K562 (cell line): ENCODE data around the gene ASCL2. TPM values are rescaled to one million over a fixed set of nuclear protein-coding genes. Genes with fewer than 3 reads are reported as not detected.

ENCODE experiments used
- ASH1L ChIP-seq: fragments of 450-650 bp; IDR thresholded peaks from 2 replicates; pipeline ENCODE4 v1.6.1; 2018; ENCODE audit warnings: borderline replicate concordance, mild to moderate bottlenecking, low read depth; ENCODE audit not compliant: partially characterized antibody
- CREB1 ChIP-seq, 2 experiments: sonication (generic) in 1 of 2; formaldehyde crosslinking in 1 of 2; IDR thresholded peaks; 2 replicates each; pipeline versions ENCODE4 v1.6.1 to v1.8.0; 2012 to 2022; ENCODE audit warnings: inconsistent platforms in 1 of 2, mild to moderate bottlenecking in 1 of 2, missing genetic modification reagents in 1 of 2, moderate library complexity in 1 of 2
- FOXP1 ChIP-seq: sonication (generic); formaldehyde crosslinking; IDR thresholded peaks from 2 replicates; pipeline ENCODE4 v1.8.0; 2022; ENCODE audit warnings: mild to moderate bottlenecking, missing genetic modification reagents
- HIVEP1 ChIP-seq: fragments of 250-450 bp; sonication (Bioruptor Pico); IDR thresholded peaks from 2 replicates; pipeline ENCODE4 v1.4.0; 2020; ENCODE audit warnings: mild to moderate bottlenecking
- HOXB6 ChIP-seq: fragments of 250-450 bp; sonication (Bioruptor Pico); IDR thresholded peaks from 2 replicates; pipeline ENCODE4 v1.5.1; 2022; ENCODE audit warnings: mild to moderate bottlenecking, borderline replicate concordance
- IFI16 ChIP-seq: fragments of 250-450 bp; sonication (Bioruptor Pico); IDR thresholded peaks from 2 replicates; pipeline ENCODE4 v2.1.2; 2022; ENCODE audit warnings: mild to moderate bottlenecking, inconsistent platforms
- NCOA1 ChIP-seq: fragments of 450-650 bp; IDR thresholded peaks from 2 replicates; pipeline ENCODE4 v1.6.1; 2016; ENCODE audit warnings: low read depth
- PHB2 ChIP-seq: fragments of 450-650 bp; IDR thresholded peaks from 2 replicates; pipeline ENCODE4 v1.6.1; 2017; ENCODE audit warnings: low read depth
- RBM14 ChIP-seq: fragments of 200-400 bp; formaldehyde crosslinking; IDR thresholded peaks from 2 replicates; pipeline ENCODE4 v1.6.1; 2018; ENCODE audit warnings: low read depth, mild to moderate bottlenecking, low read length, moderate library complexity, borderline replicate concordance; ENCODE audit not compliant: insufficient read depth
- RBM22 ChIP-seq: fragments of 200-400 bp; formaldehyde crosslinking; IDR thresholded peaks from 2 replicates; pipeline ENCODE4 v1.6.1; 2018; ENCODE audit warnings: low read length, low read depth; ENCODE audit not compliant: poor library complexity, severe bottlenecking
- RCOR1 ChIP-seq, 2 experiments: IDR thresholded peaks; 2 replicates each; pipeline ENCODE4 v1.6.1; 2012; ENCODE audit warnings: low read depth in 2 of 2, low read length in 2 of 2, borderline replicate concordance in 1 of 2, improper control_type of control experiment in 1 of 2
- STAT5B ChIP-seq: fragments of 250-450 bp; sonication (Bioruptor Pico); IDR thresholded peaks from 2 replicates; pipeline ENCODE4 v1.8.0; 2021; ENCODE audit warnings: mild to moderate bottlenecking, inconsistent platforms
- SUPT5H ChIP-seq: fragments of 450-650 bp; IDR thresholded peaks from 2 replicates; pipeline ENCODE4 v1.6.1; 2016
- ZC3H8 ChIP-seq: fragments of 450-650 bp; IDR thresholded peaks from 2 replicates; pipeline ENCODE4 v1.6.1; 2017
- ZFPM2 ChIP-seq: fragments of 250-450 bp; sonication (Bioruptor Pico); IDR thresholded peaks from 2 replicates; pipeline ENCODE4 v1.5.1; 2022; ENCODE audit warnings: mild to moderate bottlenecking
- polyA plus RNA-seq, 8 experiments: library from polyadenylated mRNA; depleted of rRNA in 4 of 8; stranded (reverse) in 5 of 8; unstranded in 3 of 8; fragments of >200 nt; fragmentation: Nextera tagmentation in 2 of 8; fragmentation: Illumina TruSeq in 1 of 8; extraction: Ambion mirVana in 2 of 8; extraction: Trizol in 1 of 8; gene quantifications; 2 replicates each; pipeline versions ENCODE4 v1.2.1 to v1.2.3, GENCODE V29; 2011 to 2014; ENCODE audit warnings: inconsistent platforms in 1 of 8, missing spikeins in 1 of 8
- total RNA-seq, 7 experiments: library from RNA; depleted of rRNA in 6 of 7; stranded (reverse); fragments of >200 nt in 6 of 7; fragmentation: Illumina TruSeq in 2 of 7; extraction: Trizol in 2 of 7; gene quantifications; 2 replicates each; pipeline versions ENCODE4 v1.2.1 to v1.2.3, GENCODE V29; 2011 to 2021; ENCODE audit warnings: low replicate concordance in 1 of 7
- TF ChIP-seq, protein P1 (sequence below), 2 experiments: IDR thresholded peaks; 2 replicates each; pipeline ENCODE4 v1.6.1; 2011; ENCODE audit warnings: borderline replicate concordance in 1 of 2, control low read depth in 1 of 2, low read depth in 1 of 2, low read length in 1 of 2, mild to moderate bottlenecking in 1 of 2, mixed read lengths in 1 of 2, moderate library complexity in 1 of 2; ENCODE audit not compliant: insufficient read depth in 1 of 2, insufficient read length in 1 of 2, poor library complexity in 1 of 2, severe bottlenecking in 1 of 2; ENCODE audit errors: extremely low read depth in 1 of 2
- TF ChIP-seq, protein P2 (sequence below): IDR thresholded peaks from 2 replicates; pipeline ENCODE4 v1.6.1; 2014; ENCODE audit warnings: antibody characterized with exemption
- TF ChIP-seq, protein P3 (sequence below): fragments of 250-450 bp; sonication (Bioruptor Pico); IDR thresholded peaks from 2 replicates; pipeline ENCODE4 v1.5.0; 2020; ENCODE audit warnings: mild to moderate bottlenecking
- TF ChIP-seq, protein P4 (sequence below): fragments of 250-450 bp; sonication (Bioruptor Pico); IDR thresholded peaks from 2 replicates; pipeline ENCODE4 v1.8.0; 2022; ENCODE audit warnings: moderate library complexity, mild to moderate bottlenecking, inconsistent platforms

Gene ASCL2
- total and polyA plus RNA-seq, 9 of the 15 experiments (the other 6 are each of a cell fraction or from before 2014, with no cell fraction given): 0.11 to 1.4 (median 0.36) TPM; not detected in 2

DNA sequence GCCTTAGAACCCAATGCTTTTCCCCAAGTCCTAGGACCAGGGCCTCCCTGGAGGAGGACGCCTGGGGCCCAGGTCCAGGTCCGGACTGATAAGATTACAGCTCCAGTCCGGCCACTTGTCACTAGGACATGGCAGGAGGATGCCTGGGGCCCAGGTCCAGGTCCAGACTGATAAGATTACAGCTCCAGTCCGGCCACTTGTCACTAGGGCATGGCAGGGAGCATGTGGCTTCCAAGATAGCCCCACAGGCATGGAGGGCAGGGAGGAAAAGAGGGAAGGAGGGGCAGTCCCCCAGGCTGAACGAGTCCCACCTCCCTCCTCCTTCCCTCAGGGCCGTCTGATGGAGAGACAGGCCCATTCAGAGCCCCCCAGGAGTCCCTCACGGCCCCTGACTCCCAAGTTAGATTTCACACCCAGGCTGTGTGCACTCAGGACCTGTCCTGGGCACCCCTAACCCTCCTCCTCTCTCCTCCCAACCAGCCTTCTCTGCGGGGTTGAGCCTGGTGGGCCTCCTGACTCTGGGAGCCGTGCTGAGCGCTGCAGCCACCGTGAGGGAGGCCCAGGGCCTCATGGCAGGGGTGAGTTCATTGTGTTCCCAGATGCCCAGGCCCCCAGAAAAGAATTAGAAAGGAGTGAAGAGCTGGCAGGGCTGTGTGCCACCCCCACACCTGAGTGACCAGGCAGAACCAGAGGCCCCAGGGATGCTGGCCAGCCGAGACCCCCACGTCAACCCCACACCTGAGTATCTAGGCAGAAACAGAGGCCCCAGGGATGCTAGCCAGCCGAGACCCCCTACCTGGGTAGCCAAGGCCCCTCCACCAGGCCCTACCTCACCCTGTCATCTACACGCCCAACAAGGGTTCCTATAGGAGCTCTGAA, 33.5 kb upstream of the ASCL2 start (continued):
- TF ChIP-seq, protein P1, sequence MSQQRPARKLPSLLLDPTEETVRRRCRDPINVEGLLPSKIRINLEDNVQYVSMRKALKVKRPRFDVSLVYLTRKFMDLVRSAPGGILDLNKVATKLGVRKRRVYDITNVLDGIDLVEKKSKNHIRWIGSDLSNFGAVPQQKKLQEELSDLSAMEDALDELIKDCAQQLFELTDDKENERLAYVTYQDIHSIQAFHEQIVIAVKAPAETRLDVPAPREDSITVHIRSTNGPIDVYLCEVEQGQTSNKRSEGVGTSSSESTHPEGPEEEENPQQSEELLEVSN (IDR thresholded peaks at IDR 0.05; ENCODE audit: borderline replicate concordance in 1 of 2, extremely low read depth in 1 of 2, insufficient read depth in 1 of 2, insufficient read length in 1 of 2, low read depth in 1 of 2, low read length in 1 of 2, poor library complexity in 1 of 2, severe bottlenecking in 1 of 2): peak; percentile 15 to 17
- peak; percentile 91 to 98 for TF ChIP-seq RCOR1 (IDR thresholded peaks at IDR 0.05; ENCODE audit: borderline replicate concordance in 1 of 2, low read depth in 2 of 2, low read length in 2 of 2)
- TF ChIP-seq, protein P2, sequence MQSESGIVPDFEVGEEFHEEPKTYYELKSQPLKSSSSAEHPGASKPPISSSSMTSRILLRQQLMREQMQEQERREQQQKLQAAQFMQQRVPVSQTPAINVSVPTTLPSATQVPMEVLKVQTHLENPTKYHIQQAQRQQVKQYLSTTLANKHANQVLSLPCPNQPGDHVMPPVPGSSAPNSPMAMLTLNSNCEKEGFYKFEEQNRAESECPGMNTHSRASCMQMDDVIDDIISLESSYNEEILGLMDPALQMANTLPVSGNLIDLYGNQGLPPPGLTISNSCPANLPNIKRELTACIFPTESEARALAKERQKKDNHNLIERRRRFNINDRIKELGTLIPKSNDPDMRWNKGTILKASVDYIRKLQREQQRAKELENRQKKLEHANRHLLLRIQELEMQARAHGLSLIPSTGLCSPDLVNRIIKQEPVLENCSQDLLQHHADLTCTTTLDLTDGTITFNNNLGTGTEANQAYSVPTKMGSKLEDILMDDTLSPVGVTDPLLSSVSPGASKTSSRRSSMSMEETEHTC: no peak
- TF ChIP-seq, protein P3, sequence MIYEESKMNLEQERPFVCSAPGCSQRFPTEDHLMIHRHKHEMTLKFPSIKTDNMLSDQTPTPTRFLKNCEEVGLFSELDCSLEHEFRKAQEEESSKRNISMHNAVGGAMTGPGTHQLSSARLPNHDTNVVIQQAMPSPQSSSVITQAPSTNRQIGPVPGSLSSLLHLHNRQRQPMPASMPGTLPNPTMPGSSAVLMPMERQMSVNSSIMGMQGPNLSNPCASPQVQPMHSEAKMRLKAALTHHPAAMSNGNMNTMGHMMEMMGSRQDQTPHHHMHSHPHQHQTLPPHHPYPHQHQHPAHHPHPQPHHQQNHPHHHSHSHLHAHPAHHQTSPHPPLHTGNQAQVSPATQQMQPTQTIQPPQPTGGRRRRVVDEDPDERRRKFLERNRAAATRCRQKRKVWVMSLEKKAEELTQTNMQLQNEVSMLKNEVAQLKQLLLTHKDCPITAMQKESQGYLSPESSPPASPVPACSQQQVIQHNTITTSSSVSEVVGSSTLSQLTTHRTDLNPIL (CRISPR knock-in tag): no peak
- peak; percentile 91 for TF ChIP-seq PHB2
- no peak for TF ChIP-seq FOXP1 (CRISPR knock-in tag)
- no peak for TF ChIP-seq RBM14
- TF ChIP-seq ZFPM2: no peak
- no peak for TF ChIP-seq STAT5B (CRISPR knock-in tag)
- peak; percentile 64; the same call in 1 of the 2 replicates for TF ChIP-seq CREB1 (IDR thresholded peaks at IDR 0.05)
- TF ChIP-seq CREB1 (CRISPR knock-in tag; IDR thresholded peaks at IDR 0.05): no peak
- TF ChIP-seq IFI16 (CRISPR knock-in tag): no peak
- TF ChIP-seq NCOA1: peak; percentile 81; the same call in 1 of the 2 replicates
- TF ChIP-seq RBM22: no peak
- TF ChIP-seq HIVEP1 (CRISPR knock-in tag): peak; percentile 80; the same call in 1 of the 2 replicates
- TF ChIP-seq ASH1L: no peak
- no peak for TF ChIP-seq HOXB6 (CRISPR knock-in tag)
- no peak for TF ChIP-seq SUPT5H
- TF ChIP-seq ZC3H8: no peak
- TF ChIP-seq, protein P4, sequence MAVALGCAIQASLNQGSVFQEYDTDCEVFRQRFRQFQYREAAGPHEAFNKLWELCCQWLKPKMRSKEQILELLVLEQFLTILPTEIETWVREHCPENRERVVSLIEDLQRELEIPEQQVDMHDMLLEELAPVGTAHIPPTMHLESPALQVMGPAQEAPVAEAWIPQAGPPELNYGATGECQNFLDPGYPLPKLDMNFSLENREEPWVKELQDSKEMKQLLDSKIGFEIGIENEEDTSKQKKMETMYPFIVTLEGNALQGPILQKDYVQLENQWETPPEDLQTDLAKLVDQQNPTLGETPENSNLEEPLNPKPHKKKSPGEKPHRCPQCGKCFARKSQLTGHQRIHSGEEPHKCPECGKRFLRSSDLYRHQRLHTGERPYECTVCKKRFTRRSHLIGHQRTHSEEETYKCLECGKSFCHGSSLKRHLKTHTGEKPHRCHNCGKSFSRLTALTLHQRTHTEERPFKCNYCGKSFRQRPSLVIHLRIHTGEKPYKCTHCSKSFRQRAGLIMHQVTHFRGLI: peak; percentile 65; the same call in 1 of the 2 replicates
